Measurements from ENCODE around the gene SEMG2.

SEMG2 gene

GRCh38 chr20:45221076-45221475, at the start of gene SEMG2:
Gene SEMG2, plus strand, starts transcription at chr20:45221373. Its CDS starts 17 bp downstream, at chr20:45221390.
- no peak for DNase-seq

DNA sequence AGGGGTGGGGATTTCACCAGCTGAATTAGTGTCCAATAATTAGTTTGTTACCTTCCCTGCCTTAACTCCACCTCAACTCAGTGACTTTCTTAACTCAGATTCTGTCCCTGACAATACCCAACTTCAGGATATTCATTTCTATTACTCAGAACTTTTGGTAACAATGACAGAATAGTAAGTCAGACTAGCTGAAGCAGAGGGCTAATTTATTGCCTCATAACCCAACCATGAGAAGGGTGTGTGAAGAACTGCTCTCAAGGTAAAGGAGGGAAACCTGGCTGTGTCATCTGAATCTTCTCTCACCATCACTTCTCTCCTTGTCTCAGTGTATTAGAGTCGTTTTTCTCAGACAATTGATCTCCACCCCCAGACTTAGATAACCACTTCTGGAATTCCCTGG, 47.7 kb upstream of the SEMG2 start:
- no peak for DNase-seq

GRCh38 chr20:45174434-45175364, 46.5 kb upstream of the SEMG2 start, which contains the start of gene PI3:
Gene PI3, plus strand, starts transcription at chr20:45174902. Its CDS starts 21 bp downstream, at chr20:45174923.
- no peak for DNase-seq

DNA sequence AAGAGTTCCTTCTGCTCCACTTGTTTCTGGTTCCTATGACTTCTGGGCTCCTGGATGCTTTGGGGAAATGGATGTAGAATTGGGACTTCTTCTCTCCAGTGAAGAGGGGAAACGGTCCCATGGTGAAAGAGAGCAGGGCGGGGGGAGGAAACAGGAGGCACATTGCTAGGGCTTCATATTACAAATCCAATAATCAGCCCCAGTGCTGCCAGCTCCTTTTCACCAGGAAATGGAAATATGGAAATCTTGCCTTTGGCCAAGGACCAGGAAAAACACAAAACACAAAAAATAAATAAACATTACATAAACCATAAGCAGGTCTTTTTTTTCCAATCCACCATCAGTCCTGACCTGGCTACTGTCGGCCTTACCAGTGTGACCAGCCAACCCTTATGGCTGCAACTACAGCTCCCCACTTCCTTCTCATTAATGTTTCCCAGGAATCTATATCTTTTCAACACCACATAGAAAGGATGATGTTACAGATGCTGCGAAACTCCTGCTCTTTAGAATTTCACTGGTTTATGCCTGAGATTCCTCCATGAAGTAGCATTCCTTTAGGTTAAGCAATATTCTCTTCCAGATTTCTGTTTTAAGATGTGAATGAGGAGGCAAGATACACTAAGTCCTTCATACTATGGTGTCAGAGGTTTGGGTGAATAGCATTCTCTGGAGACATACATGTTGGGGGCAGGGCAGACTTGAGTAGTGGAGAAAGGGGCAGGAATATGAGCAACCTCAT, 44.5 kb upstream of the SEMG2 start:
- no peak for DNase-seq

- DNase-seq = no peak
Observed at GRCh38 chr20:45179166-45179565, 42.0 kb upstream of the SEMG2 start.

- DNase-seq = no peak
Observed at GRCh38 chr20:45181639-45182038, 39.5 kb upstream of the SEMG2 start.

- no peak for DNase-seq
Observed at GRCh38 chr20:45183084-45183483, 38.1 kb upstream of the SEMG2 start.

DNA sequence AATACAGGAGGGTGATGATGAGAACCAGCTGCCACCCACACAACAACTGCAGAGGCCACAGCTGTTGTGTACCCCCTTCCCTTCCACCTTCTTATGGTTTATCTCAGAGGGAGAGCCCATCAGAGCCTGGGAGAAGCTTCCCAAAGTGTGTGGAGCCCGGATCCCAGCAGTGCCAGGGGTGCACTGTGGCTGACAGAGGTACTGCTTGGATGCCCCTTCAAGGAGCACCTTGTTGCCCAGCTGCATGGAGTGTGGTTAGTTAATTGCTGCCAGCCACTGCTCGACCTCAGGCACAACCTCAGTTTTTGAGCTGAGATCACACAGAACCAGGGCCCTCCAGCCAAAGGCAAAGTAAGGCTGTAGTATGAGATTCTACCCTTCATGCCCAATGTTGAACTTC, 33.5 kb upstream of the SEMG2 start:
- DNase-seq = no peak

- no peak for DNase-seq
Observed at GRCh38 chr20:45189067-45189609, 32.0 kb upstream of the SEMG2 start.

DNA sequence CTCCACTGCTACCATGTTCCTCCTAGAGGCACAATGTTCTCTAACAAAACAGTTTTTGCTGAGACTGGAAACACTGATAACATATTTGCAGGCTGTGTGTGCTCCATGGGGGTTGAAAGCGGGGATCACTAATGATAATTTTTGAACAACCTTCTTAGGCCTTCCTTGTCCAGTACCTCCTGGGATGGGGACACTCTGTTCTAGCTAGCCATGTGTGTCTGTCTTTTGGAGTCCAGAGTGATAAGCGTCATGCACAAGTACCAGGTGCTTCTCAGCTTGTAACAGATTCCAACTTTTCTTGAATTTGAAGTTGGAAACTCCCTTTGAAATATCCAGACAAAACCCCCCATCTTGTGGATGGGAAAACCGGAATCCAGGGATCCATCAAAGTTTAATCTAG, 31.3 kb upstream of the SEMG2 start:
- DNase-seq = no peak

- no peak for DNase-seq
Observed at GRCh38 chr20:45191926-45192325, 29.2 kb upstream of the SEMG2 start.

DNA sequence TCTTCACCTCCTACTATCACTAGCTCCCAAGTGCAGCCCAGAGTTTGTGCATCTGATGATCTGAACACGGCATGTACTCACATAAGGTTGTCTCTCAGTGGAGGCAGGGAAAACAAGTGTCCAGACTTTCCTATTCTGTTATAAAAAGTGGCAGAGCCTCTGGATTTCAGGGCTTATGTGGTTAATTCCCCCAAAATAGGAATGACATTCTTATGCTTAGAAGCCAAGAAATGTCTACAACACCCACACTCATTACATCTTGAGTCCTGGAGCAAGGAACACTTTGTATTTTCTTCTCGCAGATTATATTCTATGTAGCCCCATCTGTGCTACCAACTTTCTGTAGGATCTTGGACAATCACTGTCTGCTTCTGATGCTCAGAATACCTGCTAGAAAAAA, 27.8 kb upstream of the SEMG2 start:
- DNase-seq = no peak

GRCh38 chr20:45206725-45207124, 14.4 kb upstream of the SEMG2 start, which contains the start of gene SEMG1:
Gene SEMG1, plus strand, starts transcription at chr20:45207033. Its CDS starts 21 bp downstream, at chr20:45207054.
- DNase-seq = no peak

GRCh38 chr20:45209924-45210323, 11.2 kb upstream of the SEMG2 start:
- DNase-seq = no peak

DNA sequence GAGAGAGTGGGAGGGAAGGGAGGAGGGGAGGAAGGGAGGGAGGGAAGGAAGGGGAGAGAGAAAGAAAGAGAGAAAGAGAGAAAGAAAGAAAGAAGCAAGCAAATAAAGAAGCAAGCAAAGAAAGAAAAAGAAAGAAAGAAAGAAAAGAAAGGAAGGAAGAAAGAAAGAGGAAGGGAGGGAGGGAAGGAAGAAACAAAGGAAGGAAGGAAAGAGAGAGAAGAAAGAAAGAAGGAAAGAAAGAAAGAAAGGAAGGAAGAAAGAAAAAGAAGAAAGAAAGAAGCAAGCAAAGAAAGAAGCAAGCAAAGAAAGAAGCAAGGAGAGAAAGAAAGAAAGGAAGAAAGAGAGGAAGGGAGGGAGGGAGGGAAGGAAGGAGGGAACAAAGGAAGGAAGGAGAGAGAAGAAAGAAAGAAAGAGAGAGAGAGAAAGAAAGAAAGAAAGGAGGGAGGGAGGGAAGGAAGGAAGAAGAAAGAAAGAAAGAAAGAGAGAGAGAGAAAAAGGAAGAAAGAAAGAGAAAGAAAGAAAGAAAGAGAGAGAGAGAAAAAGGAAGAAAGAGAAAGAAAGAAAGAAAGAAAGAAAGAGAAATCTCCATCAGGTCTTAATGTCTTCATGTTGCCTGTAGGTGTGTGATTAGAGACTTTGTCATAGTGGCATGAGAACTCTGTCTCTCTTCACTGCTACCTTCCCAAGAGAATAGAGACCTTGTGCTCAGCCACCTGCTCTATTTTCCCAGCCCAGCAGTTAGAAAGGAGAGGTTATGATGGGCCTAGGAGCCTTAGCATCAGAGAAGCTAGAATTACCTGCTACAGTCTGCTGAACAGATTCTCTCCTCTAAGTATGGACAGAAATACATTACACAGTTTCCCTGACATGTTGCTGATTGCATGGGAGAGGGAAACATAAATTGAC, 9.4 kb upstream of the SEMG2 start:
- DNase-seq = no peak

DNA sequence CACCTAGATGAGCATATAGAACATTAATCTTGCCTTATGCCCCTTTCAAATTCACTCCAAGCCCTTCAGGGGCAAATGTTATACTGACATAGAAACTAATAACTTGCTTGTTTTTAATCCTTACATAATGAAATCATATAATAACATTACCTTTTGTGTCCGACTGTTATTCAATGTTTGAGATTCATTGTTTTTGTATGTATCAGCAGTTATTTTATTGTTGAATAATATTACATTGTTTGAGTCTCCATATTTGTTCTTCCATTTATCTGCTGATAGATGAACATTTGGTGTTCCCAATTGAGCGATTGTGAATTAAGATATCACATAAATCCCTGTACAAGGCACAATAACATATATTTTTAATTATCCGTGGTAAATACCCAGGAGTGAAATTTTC, 8.3 kb upstream of the SEMG2 start:
- DNase-seq = no peak

GRCh38 chr20:45218124-45218523, 3.0 kb upstream of the SEMG2 start:
- DNase-seq = no peak

DNA sequence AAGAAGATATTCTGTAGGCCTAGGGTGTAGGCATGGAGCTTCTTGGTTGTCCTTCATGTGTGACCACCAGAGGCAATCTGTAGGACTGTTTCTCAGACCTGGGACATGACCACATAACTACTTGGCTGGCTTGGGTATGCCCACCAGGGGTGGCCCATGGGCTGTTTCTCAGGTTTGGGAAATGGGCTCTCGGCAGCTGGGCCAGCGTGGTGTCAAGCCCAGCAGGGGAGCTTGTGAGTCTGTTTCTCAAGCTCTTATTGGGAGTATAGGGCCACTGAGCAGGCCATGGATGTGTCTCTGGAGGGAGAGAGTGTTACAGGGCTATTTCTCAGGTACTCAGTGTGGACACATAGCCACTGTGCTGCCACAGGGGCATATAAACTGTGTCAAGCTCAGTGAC, 2.5 kb upstream of the SEMG2 start:
- DNase-seq = no peak

GRCh38 chr20:45223136-45223535, 2.0 kb downstream of the SEMG2 start:
- DNase-seq = no peak

GRCh38 chr20:45226287-45226686, 5.1 kb downstream of the SEMG2 start:
- no peak for DNase-seq

DNA sequence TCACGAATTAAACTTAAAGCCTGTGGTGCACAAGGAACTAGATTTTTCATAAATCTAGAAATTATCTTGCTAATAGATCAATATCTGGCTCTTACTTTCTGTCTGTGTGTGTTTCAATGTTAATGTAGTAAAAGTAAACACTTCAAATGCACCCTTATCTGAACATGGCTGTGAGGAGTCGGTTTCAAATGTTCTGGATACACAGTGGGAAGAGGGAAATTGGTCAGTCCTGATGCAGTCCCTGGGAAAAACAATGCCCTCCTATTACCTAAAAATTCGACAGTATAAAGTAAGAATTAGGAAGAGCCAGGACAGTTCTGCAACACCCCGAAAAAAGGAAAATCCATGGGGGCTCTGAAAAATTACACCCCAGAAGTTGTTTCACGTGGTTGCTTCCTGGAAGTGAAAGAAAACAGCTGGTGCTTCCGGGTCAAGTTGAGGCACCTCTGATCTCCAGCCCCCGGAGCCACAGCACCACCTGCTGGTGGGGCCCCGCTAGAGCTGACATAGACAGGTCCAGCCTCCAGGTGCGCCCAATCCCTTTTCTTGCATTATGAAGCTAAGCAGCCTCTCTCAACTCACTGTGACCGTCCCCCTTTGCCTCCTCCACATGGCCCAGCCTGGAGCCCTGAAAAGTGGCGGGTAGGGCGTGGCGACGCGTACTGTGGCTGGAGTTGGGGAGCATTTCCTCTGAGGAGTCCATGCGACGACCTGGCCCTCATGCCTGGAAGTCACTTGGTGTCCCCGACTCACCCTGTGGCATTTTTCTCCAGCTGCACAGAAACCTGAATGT, 8.3 kb downstream of the SEMG2 start:
- peak; percentile 13 for DNase-seq

GRCh38 chr20:45230631-45231030, 9.5 kb downstream of the SEMG2 start:
- DNase-seq = no peak

Data from activated CD4-positive, alpha-beta T cell treated with anti-CD3 and anti-CD28 coated beads, Interleukin-2, amount 50 U/mL, for 1 hour (primary cell).